ENCODE measurements around the gene PAPSS1.

DNA sequence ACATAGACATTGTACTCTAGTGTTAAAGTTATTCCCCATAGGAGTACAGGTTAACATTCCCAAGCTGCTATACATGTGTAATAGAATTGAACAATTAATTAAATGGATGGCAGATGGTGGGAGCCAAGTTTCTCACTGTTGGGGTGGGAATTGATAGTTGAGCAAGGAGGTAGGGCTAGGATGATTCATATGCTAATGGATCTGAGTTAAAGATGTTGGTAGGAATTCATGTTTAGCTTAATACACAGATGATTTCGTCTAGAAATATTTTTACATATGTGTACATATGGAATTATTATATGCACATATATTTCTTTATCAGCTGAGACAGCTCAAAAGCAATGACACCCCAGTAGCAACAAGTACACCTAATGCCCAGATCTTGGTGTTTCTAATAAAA, 26.1 kb upstream of the PAPSS1 start:
- no peak for TF ChIP-seq EP300 (IDR thresholded peaks at IDR 0.05)
- no peak for TF ChIP-seq POLR2A (IDR thresholded peaks at IDR 0.05)
- TF ChIP-seq, protein P1, sequence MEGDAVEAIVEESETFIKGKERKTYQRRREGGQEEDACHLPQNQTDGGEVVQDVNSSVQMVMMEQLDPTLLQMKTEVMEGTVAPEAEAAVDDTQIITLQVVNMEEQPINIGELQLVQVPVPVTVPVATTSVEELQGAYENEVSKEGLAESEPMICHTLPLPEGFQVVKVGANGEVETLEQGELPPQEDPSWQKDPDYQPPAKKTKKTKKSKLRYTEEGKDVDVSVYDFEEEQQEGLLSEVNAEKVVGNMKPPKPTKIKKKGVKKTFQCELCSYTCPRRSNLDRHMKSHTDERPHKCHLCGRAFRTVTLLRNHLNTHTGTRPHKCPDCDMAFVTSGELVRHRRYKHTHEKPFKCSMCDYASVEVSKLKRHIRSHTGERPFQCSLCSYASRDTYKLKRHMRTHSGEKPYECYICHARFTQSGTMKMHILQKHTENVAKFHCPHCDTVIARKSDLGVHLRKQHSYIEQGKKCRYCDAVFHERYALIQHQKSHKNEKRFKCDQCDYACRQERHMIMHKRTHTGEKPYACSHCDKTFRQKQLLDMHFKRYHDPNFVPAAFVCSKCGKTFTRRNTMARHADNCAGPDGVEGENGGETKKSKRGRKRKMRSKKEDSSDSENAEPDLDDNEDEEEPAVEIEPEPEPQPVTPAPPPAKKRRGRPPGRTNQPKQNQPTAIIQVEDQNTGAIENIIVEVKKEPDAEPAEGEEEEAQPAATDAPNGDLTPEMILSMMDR (IDR thresholded peaks at IDR 0.05) = no peak
